Measurements from ENCODE around the gene TMEM40. TPM values are rescaled to one million over a fixed set of nuclear protein-coding genes. Genes with fewer than 3 reads are reported as not detected.
A peak's percentile ranks its signal among the peaks of the same experiment; 100 is the strongest.

TMEM40 gene
- total and polyA plus RNA-seq, 2 of the 13 experiments (the other 11 are each of a cell fraction or from before 2014, with no cell fraction given), result 0.16 TPM; not detected in 1

DNA sequence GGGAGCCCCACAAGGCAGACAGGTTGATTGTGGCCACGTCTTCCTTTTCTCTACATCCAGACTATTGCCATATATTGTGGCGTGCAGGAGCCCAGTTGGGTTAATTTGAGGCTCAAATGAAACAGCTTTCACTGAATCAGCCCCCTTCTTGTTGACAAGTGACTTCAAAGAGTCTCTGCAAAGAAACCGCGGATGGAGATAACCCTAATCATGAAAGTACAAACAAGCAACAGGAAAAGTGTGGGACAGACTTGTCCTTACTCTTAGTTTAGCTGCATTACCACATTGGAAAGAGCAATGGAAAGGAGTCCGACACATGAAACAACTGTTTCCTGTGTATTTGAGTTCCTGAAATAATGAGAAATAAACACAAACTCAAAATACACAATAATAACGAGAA lies 3.3 kb downstream of the TMEM40 start (continued):
- TF ChIP-seq TCF7 (IDR thresholded peaks at IDR 0.05; ENCODE audit: low read depth) (peak; percentile 82), ONECUT2 (CRISPR knock-in tag; IDR thresholded peaks at IDR 0.05) (no peak), SIX4 (CRISPR knock-in tag; IDR thresholded peaks at IDR 0.05) (no peak), MED1 (CRISPR knock-in tag; IDR thresholded peaks at IDR 0.05) (0 out of 2 replicates have a peak, but pooled peaks have one; percentile 23), SIX1 (CRISPR knock-in tag; IDR thresholded peaks at IDR 0.05; ENCODE audit: borderline replicate concordance) (no peak), RBAK (CRISPR knock-in tag; IDR thresholded peaks at IDR 0.05) (no peak)

DNA sequence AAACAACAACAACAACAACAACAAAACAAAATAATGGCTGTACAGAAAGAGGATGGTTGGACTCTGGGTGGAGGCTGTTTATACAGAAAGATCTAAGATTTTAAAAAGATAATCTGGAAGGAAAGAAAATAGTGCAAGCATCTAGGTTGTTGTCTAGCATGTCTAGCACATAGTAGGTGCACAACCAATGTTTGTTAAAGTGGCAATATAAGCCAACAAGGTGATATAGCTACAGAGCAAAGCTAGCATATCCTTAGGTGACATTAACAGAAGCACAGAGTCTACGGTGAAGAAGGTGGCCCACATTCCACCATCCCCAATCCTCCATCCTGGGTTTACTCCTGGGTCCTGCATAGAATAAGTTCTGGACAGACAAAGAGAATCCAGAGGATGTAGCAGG lies 4.7 kb downstream of the TMEM40 start:
- Histone ChIP-seq H3K27me3 (ENCODE audit: control insufficient read depth in 1 of 2, insufficient read depth in 2 of 2, low read length in 2 of 2) (no peaks in the 10 kb centered on the region), H3K4me1 (ENCODE audit: insufficient read depth, low read length) (peaks cover 43% of the 10 kb centered on the region), H3K27ac (ENCODE audit: extremely low read length, insufficient read depth, low read length) (no peak overlapping the region), H4K20me1 (ENCODE audit: insufficient read depth, low read length) (no peaks in the 10 kb centered on the region), H3K9ac (ENCODE audit: insufficient read depth, low read depth, low read length) (no peak overlapping the region), H3K4me2 (ENCODE audit: low read depth, low read length) (no peak overlapping the region), H3K9me3 (ENCODE audit: low read length) (no peaks in the 10 kb centered on the region), H3K79me2 (ENCODE audit: insufficient read depth, low read length) (no peaks in the 10 kb centered on the region), H2AFZ (ENCODE audit: low read length) (no peak overlapping the region), H3K36me3 (replicated peaks in 1 of 2; ENCODE audit: control insufficient read depth in 1 of 2, insufficient read depth in 2 of 2, low read length in 2 of 2) (no peaks in the 10 kb centered on the region), H3K4me3 (replicated peaks in 1 of 3; ENCODE audit: insufficient read depth in 1 of 3, low read depth in 2 of 3, low read length in 3 of 3) (no peak overlapping the region)
- no TSS peak for BruUV-seq (replicated peaks)
- no peak for TF ChIP-seq THYN1 (CRISPR knock-in tag; IDR thresholded peaks at IDR 0.05; ENCODE audit: borderline replicate concordance, low read depth)
- peak; percentile 28; the same call in 1 of the 2 replicates for TF ChIP-seq ZKSCAN1 (IDR thresholded peaks at IDR 0.05; ENCODE audit: low read length)
- intact Hi-C loops (cut with micrococcal nuclease; ENCODE audit: unreplicated experiment), result no loop called here
- in situ Hi-C loops (cut with HindIII; ENCODE audit: extremely low pct_ligation_motif_present, low pct_unique_long_range_greater_than_20kb), result no loop called here
- no peak for DNase-seq (ENCODE audit: low spot score)
- ChIA-PET POLR2A (no interaction called here), CTCF (ENCODE audit: low intra/inter-chr PET ratio, low total read pairs) (no interaction called here)
- FAIRE-seq, result no peak
- ATAC-seq, result no peak; the same call in 2 of the 3 replicates
- WGBS (ENCODE audit: low lambda C conversion rate), result 50% methylated on average over 1 of the region's 1 CpG
